ENCODE measurements around the gene SYT5. TPM values are rescaled to one million over a fixed set of nuclear protein-coding genes. Genes with fewer than 3 reads are reported as not detected.

The SYT5 gene
- total RNA-seq, 1 donor from 2014 or later: 1.6 TPM

GRCh38 chr19:55213547-55213946, 33.5 kb upstream of the SYT5 start:
- H3K27ac Mint-ChIP-seq (ENCODE audit: unreplicated experiment): no peak overlapping the region
- no peak for DNase-seq (ENCODE audit: low spot score)
- no peaks in the 10 kb centered on the region for H3K9me3 Mint-ChIP-seq (ENCODE audit: unreplicated experiment)
- peaks cover 10% of the 10 kb centered on the region for H3K4me1 Mint-ChIP-seq (ENCODE audit: unreplicated experiment)
- no peaks in the 10 kb centered on the region for H3K36me3 Mint-ChIP-seq (ENCODE audit: low read depth, unreplicated experiment)
- TF ChIP-seq CTCF (IDR thresholded peaks at IDR 0.05; ENCODE audit: unreplicated experiment): no peak
- H3K27me3 Mint-ChIP-seq (ENCODE audit: unreplicated experiment): peaks cover 12% of the 10 kb centered on the region
- no peak overlapping the region for H3K4me3 Mint-ChIP-seq (ENCODE audit: unreplicated experiment)

- Mint-ChIP-seq H3K36me3 (ENCODE audit: low read depth, unreplicated experiment) (no peaks in the 10 kb centered on the region), H3K27me3 (ENCODE audit: unreplicated experiment) (peaks cover 12% of the 10 kb centered on the region), H3K4me1 (ENCODE audit: unreplicated experiment) (peaks cover 10% of the 10 kb centered on the region), H3K9me3 (ENCODE audit: unreplicated experiment) (no peaks in the 10 kb centered on the region), H3K4me3 (ENCODE audit: unreplicated experiment) (no peak overlapping the region), H3K27ac (ENCODE audit: unreplicated experiment) (no peak overlapping the region)
- DNase-seq (ENCODE audit: low spot score): no peak
- peak; percentile 12 for TF ChIP-seq CTCF (IDR thresholded peaks at IDR 0.05; ENCODE audit: unreplicated experiment)
Measured at GRCh38 chr19:55212447-55212846, 32.4 kb upstream of the SYT5 start.

- no peaks in the 10 kb centered on the region for H3K4me1 Mint-ChIP-seq (ENCODE audit: unreplicated experiment)
- no peaks in the 10 kb centered on the region for H3K9me3 Mint-ChIP-seq (ENCODE audit: unreplicated experiment)
- H3K36me3 Mint-ChIP-seq (ENCODE audit: low read depth, unreplicated experiment): no peaks in the 10 kb centered on the region
- H3K27ac Mint-ChIP-seq (ENCODE audit: unreplicated experiment): no peak overlapping the region
- peaks cover 6% of the 10 kb centered on the region for H3K27me3 Mint-ChIP-seq (ENCODE audit: unreplicated experiment)
- DNase-seq (ENCODE audit: low spot score): no peak
- H3K4me3 Mint-ChIP-seq (ENCODE audit: unreplicated experiment): no peak overlapping the region
- no peak for TF ChIP-seq CTCF (IDR thresholded peaks at IDR 0.05; ENCODE audit: unreplicated experiment)
Measured at GRCh38 chr19:55209693-55210472, 29.8 kb upstream of the SYT5 start.

- Mint-ChIP-seq H3K27ac (ENCODE audit: unreplicated experiment) (no peak within 1 kb of the TSS), H3K9me3 (ENCODE audit: unreplicated experiment) (no peaks in the 10 kb centered on the region), H3K4me1 (ENCODE audit: unreplicated experiment) (no peaks in the 10 kb centered on the region), H3K36me3 (ENCODE audit: low read depth, unreplicated experiment) (no peaks in the 10 kb centered on the region), H3K27me3 (ENCODE audit: unreplicated experiment) (peaks cover 2% of the 10 kb centered on the region), H3K4me3 (ENCODE audit: unreplicated experiment) (no peak within 1 kb of the TSS)
- no peak for DNase-seq (ENCODE audit: low spot score)
- TF ChIP-seq CTCF (IDR thresholded peaks at IDR 0.05; ENCODE audit: unreplicated experiment): no peak
Measured at GRCh38 chr19:55208880-55209692, 29.0 kb upstream of the SYT5 start, which contains the start of gene PTPRH. PTPRH (minus strand) TSS chr19:55209501; CDS start chr19:55209433, 68 bp downstream.

Data from endothelial cell (in vitro differentiated cells).